HepG2 (cell line): ENCODE results near the gene VWA3A. TPM values are rescaled to one million over a fixed set of nuclear protein-coding genes. Genes with fewer than 3 reads are reported as not detected.

ENCODE experiments used
- ATF7-NPFF ChIP-seq: sonication (generic); formaldehyde crosslinking; IDR thresholded peaks from 2 replicates; pipeline ENCODE4 v1.8.1; 2023; ENCODE audit warnings: mild to moderate bottlenecking, low read depth, missing genetic modification reagents, moderate library complexity
- BCLAF1 ChIP-seq: fragments of 450-650 bp; IDR thresholded peaks from 2 replicates; pipeline ENCODE4 v1.6.1; 2017; ENCODE audit warnings: mild to moderate bottlenecking
- BRCA1 ChIP-seq: sonication (generic); formaldehyde crosslinking; IDR thresholded peaks from 2 replicates; pipeline ENCODE4 v1.4.0; 2020; ENCODE audit warnings: missing genetic modification reagents
- CHD2 ChIP-seq: IDR thresholded peaks from 2 replicates; pipeline ENCODE4 v1.6.1; 2011; ENCODE audit warnings: low read depth, low read length, improper control_type of control experiment
- EED ChIP-seq: sonication (generic); formaldehyde crosslinking; IDR thresholded peaks from 2 replicates; pipeline ENCODE4 v1.5.0; 2020; ENCODE audit warnings: mild to moderate bottlenecking, missing genetic modification reagents
- HBP1 ChIP-seq: IDR thresholded peaks from 2 replicates; pipeline ENCODE4 v1.6.1; 2016; ENCODE audit warnings: low read depth, control low read depth
- HNF4A ChIP-seq: sonication (generic); formaldehyde crosslinking; IDR thresholded peaks from 2 replicates; pipeline ENCODE4 v1.4.0; 2020; ENCODE audit warnings: missing genetic modification reagents
- HOXA3 ChIP-seq: sonication (generic); formaldehyde crosslinking; IDR thresholded peaks from 2 replicates; pipeline ENCODE4 v1.5.0; 2020; ENCODE audit warnings: missing genetic modification reagents
- ISX ChIP-seq: sonication (generic); formaldehyde crosslinking; conservative IDR thresholded peaks from 2 replicates; pipeline ENCODE4 v1.5.0; 2020; ENCODE audit warnings: missing genetic modification reagents
- PAF1 ChIP-seq: IDR thresholded peaks from 2 replicates; pipeline ENCODE4 v1.6.1; 2016; ENCODE audit warnings: missing genetic modification reagents, missing compliant biosample characterization
- PHF20 ChIP-seq: sonication (generic); formaldehyde crosslinking; IDR thresholded peaks from 2 replicates; pipeline ENCODE4 v1.5.0; 2020; ENCODE audit warnings: mild to moderate bottlenecking, missing genetic modification reagents
- RAD21 ChIP-seq: fragments of 450-650 bp; formaldehyde crosslinking; IDR thresholded peaks from 2 replicates; pipeline ENCODE4 v1.5.0; 2020; ENCODE audit warnings: mild to moderate bottlenecking
- SNAI1 ChIP-seq: sonication (generic); formaldehyde crosslinking; IDR thresholded peaks from 2 replicates; pipeline ENCODE4 v1.5.0; 2020; ENCODE audit warnings: mild to moderate bottlenecking, missing genetic modification reagents, borderline replicate concordance
- SOX5 ChIP-seq: IDR thresholded peaks from 2 replicates; pipeline ENCODE4 v1.6.1; 2016; ENCODE audit warnings: borderline replicate concordance
- TSC22D2 ChIP-seq: sonication (generic); formaldehyde crosslinking; IDR thresholded peaks from 2 replicates; pipeline ENCODE4 v1.5.1; 2020; ENCODE audit warnings: missing genetic modification reagents, mild to moderate bottlenecking, borderline replicate concordance
- ZFP82 ChIP-seq: sonication (generic); formaldehyde crosslinking; IDR thresholded peaks from 2 replicates; pipeline ENCODE4 v1.5.1; 2020; ENCODE audit warnings: mild to moderate bottlenecking, missing genetic modification reagents, borderline replicate concordance
- ZNF207 ChIP-seq: fragments of 450-650 bp; IDR thresholded peaks from 2 replicates; pipeline ENCODE4 v1.6.1; 2016; ENCODE audit warnings: antibody characterized with exemption, borderline replicate concordance
- ZNF224 ChIP-seq: sonication (generic); formaldehyde crosslinking; IDR thresholded peaks from 2 replicates; pipeline ENCODE4 v1.5.0; 2020; ENCODE audit warnings: mild to moderate bottlenecking, missing genetic modification reagents
- ZNF296 ChIP-seq: sonication (generic); formaldehyde crosslinking; conservative IDR thresholded peaks from 2 replicates; pipeline ENCODE4 v1.5.0; 2020; ENCODE audit warnings: mild to moderate bottlenecking, missing genetic modification reagents
- ZNF30 ChIP-seq: sonication (generic); formaldehyde crosslinking; IDR thresholded peaks from 2 replicates; pipeline ENCODE4 v1.5.0; 2020; ENCODE audit warnings: mild to moderate bottlenecking, missing genetic modification reagents
- ZNF550 ChIP-seq: sonication (generic); formaldehyde crosslinking; IDR thresholded peaks from 2 replicates; pipeline ENCODE4 v1.4.0; 2020; ENCODE audit warnings: mild to moderate bottlenecking, missing genetic modification reagents, borderline replicate concordance
- ZNF691 ChIP-seq: sonication (generic); formaldehyde crosslinking; IDR thresholded peaks from 2 replicates; pipeline ENCODE4 v1.4.0; 2020; ENCODE audit warnings: missing genetic modification reagents, low read depth, mild to moderate bottlenecking, borderline replicate concordance
- ZNF781 ChIP-seq: sonication (generic); formaldehyde crosslinking; IDR thresholded peaks from 2 replicates; pipeline ENCODE4 v1.5.1; 2020; ENCODE audit warnings: borderline replicate concordance, mild to moderate bottlenecking, missing genetic modification reagents; ENCODE audit errors: not compliant biosample characterization
- ZNF839 ChIP-seq: sonication (generic); formaldehyde crosslinking; IDR thresholded peaks from 2 replicates; pipeline ENCODE4 v1.4.0; 2020; ENCODE audit warnings: missing genetic modification reagents, mild to moderate bottlenecking, borderline replicate concordance
- ZSCAN12 ChIP-seq: sonication (generic); formaldehyde crosslinking; IDR thresholded peaks from 2 replicates; pipeline ENCODE4 v1.9.0; 2021; ENCODE audit warnings: mild to moderate bottlenecking, missing genetic modification reagents
- ZSCAN30 ChIP-seq: sonication (generic); formaldehyde crosslinking; IDR thresholded peaks from 2 replicates; pipeline ENCODE4 v1.5.0; 2020; ENCODE audit warnings: mild to moderate bottlenecking, missing genetic modification reagents
- polyA plus RNA-seq, 8 experiments: library from polyadenylated mRNA; depleted of rRNA in 3 of 8; stranded (reverse) in 7 of 8; unstranded in 1 of 8; fragments of >200 nt; fragmentation: Illumina TruSeq in 4 of 8; extraction: Trizol in 4 of 8; gene quantifications; 2 replicates each; pipeline versions ENCODE4 v1.2.1 to v1.2.3, GENCODE V29; 2011 to 2016; ENCODE audit warnings: low read depth in 4 of 8, missing spikeins in 1 of 8, mixed read lengths in 1 of 8; ENCODE audit not compliant: insufficient read depth in 1 of 8
- total RNA-seq, 5 experiments: library from RNA; depleted of rRNA; stranded (reverse); fragments of >200 nt; fragmentation: Illumina TruSeq; extraction: Trizol; gene quantifications; 2 replicates each; pipeline ENCODE4 v1.2.3, GENCODE V29; 2016; ENCODE audit warnings: low read depth in 1 of 5

Gene VWA3A
- total and polyA plus RNA-seq, 2 of the 13 experiments (the other 11 are each of a cell fraction or from before 2014, with no cell fraction given): 0.03 to 0.07 TPM

- no peak for TF ChIP-seq ZSCAN30
- TF ChIP-seq RAD21 (CRISPR knock-in tag): no peak
- no peak; the same call in 1 of the 2 replicates for TF ChIP-seq BRCA1 (CRISPR knock-in tag)
- TF ChIP-seq TSC22D2 (CRISPR knock-in tag): no peak; the same call in 1 of the 2 replicates
- peak; percentile 98 for TF ChIP-seq ZNF224 (CRISPR knock-in tag)
- peak; percentile 93; the same call in 1 of the 2 replicates for TF ChIP-seq ZNF691 (CRISPR knock-in tag)
- TF ChIP-seq ISX (CRISPR knock-in tag): no peak
- peak; percentile 75 for TF ChIP-seq ATF7-NPFF (CRISPR knock-in tag)
- peak; percentile 93 for TF ChIP-seq HNF4A (CRISPR knock-in tag)
- no peak for TF ChIP-seq BCLAF1
- TF ChIP-seq PHF20 (CRISPR knock-in tag): no peak
- TF ChIP-seq ZNF296 (CRISPR knock-in tag): no peak
- no peak; the same call in 1 of the 2 replicates for TF ChIP-seq HBP1 (CRISPR knock-in tag)
- peak; percentile 86 for TF ChIP-seq SOX5
- TF ChIP-seq ZNF781 (CRISPR knock-in tag): peak; percentile 92
- peak; percentile 92 for TF ChIP-seq HOXA3 (CRISPR knock-in tag)
- no peak for TF ChIP-seq PAF1 (CRISPR knock-in tag)
- TF ChIP-seq ZNF839 (CRISPR knock-in tag): no peak
- TF ChIP-seq ZFP82 (CRISPR knock-in tag): 0 out of 2 replicates have a peak, but pooled peaks have one; percentile 64
- peak; percentile 71 for TF ChIP-seq CHD2
- no peak for TF ChIP-seq EED (CRISPR knock-in tag)
- no peak for TF ChIP-seq SNAI1
- no peak for TF ChIP-seq ZNF207
- TF ChIP-seq ZNF30 (CRISPR knock-in tag): no peak
- peak; percentile 78 for TF ChIP-seq ZSCAN12 (CRISPR knock-in tag)
- TF ChIP-seq ZNF550: no peak
Measured at GRCh38 chr16:22192261-22193062, 100.1 kb downstream of the VWA3A start (continued).
